Epithelial cell of esophagus (primary cell): Measurements from ENCODE around the gene HSD11B2.

Experiments
- DNase-seq: peaks from one replicate; pipeline ENCODE4 v3.0.0; 2010; ENCODE audit warnings: low read depth
- H3K4me3 ChIP-seq: 2 replicates; pipeline ENCODE4 v1.5.1; 2011; ENCODE audit warnings: mild to moderate bottlenecking, low read length, control low read depth
- CTCF ChIP-seq: IDR thresholded peaks from 2 replicates; pipeline ENCODE4 v1.5.1; 2011; ENCODE audit warnings: low read depth, mild to moderate bottlenecking, low read length, control low read depth, inconsistent platforms; ENCODE audit not compliant: insufficient read depth; ENCODE audit errors: missing control alignments

HSD11B2 gene

GRCh38 chr16:67393788-67394154 is 37.1 kb upstream of the HSD11B2 start:
- H3K4me3 ChIP-seq: no peak overlapping the region
- TF ChIP-seq CTCF: no peak
- DNase-seq: no peak

GRCh38 chr16:67394155-67395104 is 36.5 kb upstream of the HSD11B2 start:
- TF ChIP-seq CTCF: no peak
- H3K4me3 ChIP-seq: no peak overlapping the region
- DNase-seq: no peak

GRCh38 chr16:67395105-67395457 is 35.8 kb upstream of the HSD11B2 start:
- H3K4me3 ChIP-seq: no peak overlapping the region
- DNase-seq: no peak

GRCh38 chr16:67395458-67396158 is 35.3 kb upstream of the HSD11B2 start:
- no peak overlapping the region for H3K4me3 ChIP-seq
- TF ChIP-seq CTCF: no peak
- DNase-seq: peak; percentile 32

More at GRCh38 chr16:67395105-67395457, 35.8 kb upstream of the HSD11B2 start:
- no peak for TF ChIP-seq CTCF

- TF ChIP-seq CTCF: no peak
- no peak overlapping the region for H3K4me3 ChIP-seq
- DNase-seq: peak; percentile 87
Measured at GRCh38 chr16:67396159-67397035, 34.5 kb upstream of the HSD11B2 start.

GRCh38 chr16:67397036-67397801 is 33.7 kb upstream of the HSD11B2 start:
- no peak overlapping the region for H3K4me3 ChIP-seq
- TF ChIP-seq CTCF: no peak
- DNase-seq: no peak
